ENCODE results near the gene IL1RL1.

Gene IL1RL1

GRCh38 chr2:102310964-102311640 is at the start of gene IL1RL1:
Gene IL1RL1 (plus strand): TSS chr2:102311563. CDS start chr2:102338265, 26,702 bp downstream.
- no peak for DNase-seq

GRCh38 chr2:102262216-102263129 is 48.9 kb upstream of the IL1RL1 start:
- DNase-seq = no peak

- DNase-seq = no peak
These were observed 46.4 kb upstream of the IL1RL1 start for GRCh38 chr2:102264952-102265351.

GRCh38 chr2:102266204-102266603 is 45.2 kb upstream of the IL1RL1 start:
- DNase-seq = no peak

- no peak for DNase-seq
These were observed 43.6 kb upstream of the IL1RL1 start for GRCh38 chr2:102267774-102268173.

GRCh38 chr2:102268510-102269199 is 42.7 kb upstream of the IL1RL1 start:
- DNase-seq = no peak

GRCh38 chr2:102269200-102269524 is 42.2 kb upstream of the IL1RL1 start:
- no peak for DNase-seq

- DNase-seq = no peak
These were observed 39.5 kb upstream of the IL1RL1 start for GRCh38 chr2:102271844-102272243.

GRCh38 chr2:102273619-102274211 is 37.6 kb upstream of the IL1RL1 start:
- no peak for DNase-seq

- DNase-seq = no peak
These were observed 34.7 kb upstream of the IL1RL1 start for GRCh38 chr2:102276549-102277201.

- peak; percentile 53 for DNase-seq
These were observed 34.1 kb upstream of the IL1RL1 start for GRCh38 chr2:102277202-102277700.

GRCh38 chr2:102278720-102279390 is 32.5 kb upstream of the IL1RL1 start:
- DNase-seq = no peak

GRCh38 chr2:102279391-102279735 is 32.0 kb upstream of the IL1RL1 start:
- no peak for DNase-seq

GRCh38 chr2:102282678-102283091 is 28.7 kb upstream of the IL1RL1 start:
- no peak for DNase-seq

- DNase-seq = no peak
These were observed 27.4 kb upstream of the IL1RL1 start for GRCh38 chr2:102283996-102284395.

GRCh38 chr2:102284611-102285010 is 26.8 kb upstream of the IL1RL1 start:
- DNase-seq = no peak

GRCh38 chr2:102285368-102285767 is 26.0 kb upstream of the IL1RL1 start:
- DNase-seq = no peak

GRCh38 chr2:102286041-102286440 is 25.3 kb upstream of the IL1RL1 start:
- DNase-seq = no peak

- no peak for DNase-seq
These were observed 22.2 kb upstream of the IL1RL1 start for GRCh38 chr2:102289129-102289528.

GRCh38 chr2:102290594-102290993 is 20.8 kb upstream of the IL1RL1 start:
- no peak for DNase-seq

GRCh38 chr2:102291319-102292075 is 19.9 kb upstream of the IL1RL1 start:
- DNase-seq = no peak

Measured in NCI-H1048 (cell line).